Sigmoid colon (tissue), 7 donors: ENCODE measurements around the gene TTC39A. TPM values are rescaled to one million over a fixed set of nuclear protein-coding genes. Genes with fewer than 3 reads are reported as not detected.

Source experiments
- DNase-seq: peaks from one replicate; pipeline ENCODE4 v3.0.0-alpha.2; 2019
- H3K27ac ChIP-seq, 4 donors: fragments of 200-600 bp; sonication (generic); one replicate each; pipeline ENCODE4 v1.5.1; 2016 to 2019; ENCODE audit warnings: mild to moderate bottlenecking in 1 of 4
- H3K27me3 ChIP-seq, 3 donors: fragments of 200-600 bp; sonication (generic); one replicate each; pipeline ENCODE4 v1.5.1; 2019; ENCODE audit warnings: mild to moderate bottlenecking in 1 of 3
- H3K36me3 ChIP-seq, 4 donors: fragments of 200-600 bp; sonication (generic); one replicate each; pipeline ENCODE4 v1.5.1; 2016 to 2019
- H3K4me1 ChIP-seq, 4 donors: fragments of 200-600 bp; sonication (generic); one replicate each; pipeline ENCODE4 v1.5.1; 2017 to 2019
- H3K4me3 ChIP-seq, 4 donors: fragments of 200-600 bp; sonication (generic); one replicate each; pipeline ENCODE4 v1.5.1; 2017 to 2019; ENCODE audit warnings: mild to moderate bottlenecking in 2 of 4, moderate library complexity in 1 of 4
- H3K9me3 ChIP-seq, 4 donors: fragments of 200-600 bp in 3 of 4; sonication (generic) in 3 of 4; one replicate each; pipeline versions ENCODE4 v1.5.1 to v1.6.1; 2013 to 2019
- EP300 ChIP-seq, 4 donors: sonication (generic); formaldehyde crosslinking; IDR thresholded peaks; one replicate each; pipeline ENCODE4 v1.6.1; 2017; ENCODE audit warnings: antibody characterized with exemption in 4 of 4
- POLR2A ChIP-seq, 2 donors: fragments of 450-650 bp; IDR thresholded peaks; one replicate each; pipeline ENCODE4 v1.6.1; 2016; ENCODE audit warnings: antibody characterized with exemption in 2 of 2, mild to moderate bottlenecking in 2 of 2, moderate library complexity in 2 of 2
- POLR2AphosphoS5 ChIP-seq, 4 donors: sonication (generic); formaldehyde crosslinking; IDR thresholded peaks; one replicate each; pipeline ENCODE4 v1.6.1; 2017; ENCODE audit warnings: antibody characterized with exemption in 4 of 4
- WGBS, 2 donors: extraction: QIAGEN DNeasy Blood & Tissue Kit; methylation state at CpG; one replicate each; pipeline ENCODE4 v1.1.7; 2013; 5-methylcytosine and 5-hydroxymethylcytosine counted together
- intact Hi-C: fragments of 100-400 bp; cut with DNase I; formaldehyde crosslinking; loops from one replicate; pipeline ENCODE4 v1.15.1; 2023
- polyA plus RNA-seq, 3 donors: library from polyadenylated mRNA; stranded (reverse); fragments of 200-250 nt; gene quantifications; one replicate each; pipeline ENCODE4 v1.2.3, GENCODE V29; 2013
- total RNA-seq, 4 donors: library from RNA; depleted of rRNA; stranded (reverse); fragments of >200 nt; gene quantifications; one replicate each; pipeline ENCODE4 v1.1.0, GENCODE V29; 2016
- TF ChIP-seq, protein P1 (sequence below), 4 experiments: fragments of 450-650 bp in 3 of 4; fragments of 200-600 bp in 1 of 4; IDR thresholded peaks; one replicate each; pipeline ENCODE4 v1.5.1; 2016 to 2019; ENCODE audit warnings: antibody characterized with exemption in 4 of 4, mild to moderate bottlenecking in 3 of 4, moderate library complexity in 2 of 4
- donor health status: healthy with polysubstance abuse.
- donor health status: Bipolar disorder and iron deficiency.
- donor health status: healthy.

Gene TTC39A
- total and polyA plus RNA-seq, 7 donors: under 0.01 to 71.7 (median 16.3) TPM; not detected in 1

DNA sequence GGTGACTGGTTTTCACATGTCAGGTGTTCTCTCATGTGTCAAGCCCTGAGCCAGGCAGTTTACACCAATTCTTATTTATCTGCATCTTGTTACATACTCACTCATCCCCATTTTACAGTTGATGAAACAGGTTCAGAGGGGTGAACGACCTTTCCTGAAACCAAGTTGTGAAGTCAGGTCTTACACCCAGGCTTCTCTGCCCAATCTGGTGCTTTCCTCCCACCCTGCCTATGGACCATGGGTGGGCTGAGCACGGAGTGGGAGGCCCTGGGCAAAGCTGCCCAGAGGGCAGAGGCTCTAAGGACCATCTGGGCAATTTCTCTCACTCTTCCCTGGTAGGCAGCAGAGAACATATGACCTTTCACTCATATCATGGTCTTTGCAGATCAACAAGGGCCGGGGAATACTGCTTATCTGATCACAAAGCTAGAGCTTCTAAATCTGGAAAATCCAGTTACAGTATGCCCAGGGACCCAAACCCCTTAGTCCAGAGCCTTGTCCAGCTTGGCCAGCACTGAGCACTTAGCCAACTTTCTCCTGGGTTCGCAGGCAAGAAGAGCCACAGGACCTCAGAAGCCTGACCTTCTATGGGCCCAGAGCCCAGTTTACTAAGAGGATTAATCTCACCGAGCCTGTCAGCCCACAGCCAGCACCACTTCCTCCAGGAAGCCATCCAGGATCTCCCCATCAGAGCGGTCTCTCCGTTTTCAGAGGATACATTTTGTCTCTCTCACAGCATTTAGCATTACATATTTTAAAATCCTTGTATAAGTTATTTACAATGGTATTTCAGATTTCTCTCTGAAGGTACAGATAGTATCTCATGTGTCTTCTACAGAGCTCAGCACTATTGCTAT is 16.0 kb upstream of the TTC39A start:
- no peak overlapping the region for H3K27ac ChIP-seq
- intact Hi-C loops: no loop called here

DNA sequence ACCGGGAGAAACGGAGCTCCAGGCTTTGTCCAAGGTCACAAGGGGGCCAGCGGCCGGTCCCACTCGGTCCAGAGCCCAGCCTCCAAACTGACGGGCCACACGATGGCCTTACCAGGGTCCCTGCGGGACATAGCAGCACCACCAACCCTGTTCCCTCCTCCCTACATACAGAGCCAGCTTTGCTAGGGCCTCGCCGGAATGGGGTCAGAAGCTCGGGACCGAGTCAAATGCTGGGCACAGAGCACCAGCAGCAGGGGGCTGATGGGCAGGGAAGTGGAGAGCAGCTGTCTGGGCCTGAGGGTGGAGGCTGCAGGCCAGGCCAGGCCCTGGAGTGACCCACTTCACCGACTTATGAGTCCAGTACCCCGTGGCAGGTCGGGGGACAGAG is 14.9 kb upstream of the TTC39A start:
- Histone ChIP-seq H3K4me1 (peaks cover 0 to 10% (median 6%) of the 10 kb centered on the region in 4 donors), H3K36me3 (no peaks in the 10 kb centered on the region), H3K9me3 (no peaks in the 10 kb centered on the region), H3K27ac (no peak overlapping the region), H3K4me3 (no peak overlapping the region), H3K27me3 (peaks cover 15 to 52% (median 30%) of the 10 kb centered on the region in 3 donors)
- DNase-seq: no peak
- 59 to 63% methylated on average over 15 of the region's 15 CpGs for WGBS, 2 donors
- peak in 2 of 4 donors; percentile 8 to 23 for TF ChIP-seq POLR2AphosphoS5 (IDR thresholded peaks at IDR 0.05)
- TF ChIP-seq, protein P1, sequence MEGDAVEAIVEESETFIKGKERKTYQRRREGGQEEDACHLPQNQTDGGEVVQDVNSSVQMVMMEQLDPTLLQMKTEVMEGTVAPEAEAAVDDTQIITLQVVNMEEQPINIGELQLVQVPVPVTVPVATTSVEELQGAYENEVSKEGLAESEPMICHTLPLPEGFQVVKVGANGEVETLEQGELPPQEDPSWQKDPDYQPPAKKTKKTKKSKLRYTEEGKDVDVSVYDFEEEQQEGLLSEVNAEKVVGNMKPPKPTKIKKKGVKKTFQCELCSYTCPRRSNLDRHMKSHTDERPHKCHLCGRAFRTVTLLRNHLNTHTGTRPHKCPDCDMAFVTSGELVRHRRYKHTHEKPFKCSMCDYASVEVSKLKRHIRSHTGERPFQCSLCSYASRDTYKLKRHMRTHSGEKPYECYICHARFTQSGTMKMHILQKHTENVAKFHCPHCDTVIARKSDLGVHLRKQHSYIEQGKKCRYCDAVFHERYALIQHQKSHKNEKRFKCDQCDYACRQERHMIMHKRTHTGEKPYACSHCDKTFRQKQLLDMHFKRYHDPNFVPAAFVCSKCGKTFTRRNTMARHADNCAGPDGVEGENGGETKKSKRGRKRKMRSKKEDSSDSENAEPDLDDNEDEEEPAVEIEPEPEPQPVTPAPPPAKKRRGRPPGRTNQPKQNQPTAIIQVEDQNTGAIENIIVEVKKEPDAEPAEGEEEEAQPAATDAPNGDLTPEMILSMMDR (IDR thresholded peaks at IDR 0.05): no peak
- intact Hi-C loops: no loop called here

More for the DNA sequence above, 16.0 kb upstream of the TTC39A start:
- 75 to 80% methylated on average over 7 of the region's 7 CpGs for WGBS, 2 donors
- Histone ChIP-seq H3K4me1 (peaks cover 0 to 10% (median 6%) of the 10 kb centered on the region in 4 donors), H3K27me3 (peaks cover 15 to 51% (median 30%) of the 10 kb centered on the region in 3 donors), H3K4me3 (no peak overlapping the region), H3K9me3 (no peaks in the 10 kb centered on the region), H3K36me3 (no peaks in the 10 kb centered on the region)
- no peak for DNase-seq
- no peak for TF ChIP-seq POLR2A (IDR thresholded peaks at IDR 0.05)
- TF ChIP-seq, protein P1 (IDR thresholded peaks at IDR 0.05): no peak
- no peak for TF ChIP-seq POLR2AphosphoS5 (IDR thresholded peaks at IDR 0.05)
- TF ChIP-seq EP300 (IDR thresholded peaks at IDR 0.05): no peak

DNA sequence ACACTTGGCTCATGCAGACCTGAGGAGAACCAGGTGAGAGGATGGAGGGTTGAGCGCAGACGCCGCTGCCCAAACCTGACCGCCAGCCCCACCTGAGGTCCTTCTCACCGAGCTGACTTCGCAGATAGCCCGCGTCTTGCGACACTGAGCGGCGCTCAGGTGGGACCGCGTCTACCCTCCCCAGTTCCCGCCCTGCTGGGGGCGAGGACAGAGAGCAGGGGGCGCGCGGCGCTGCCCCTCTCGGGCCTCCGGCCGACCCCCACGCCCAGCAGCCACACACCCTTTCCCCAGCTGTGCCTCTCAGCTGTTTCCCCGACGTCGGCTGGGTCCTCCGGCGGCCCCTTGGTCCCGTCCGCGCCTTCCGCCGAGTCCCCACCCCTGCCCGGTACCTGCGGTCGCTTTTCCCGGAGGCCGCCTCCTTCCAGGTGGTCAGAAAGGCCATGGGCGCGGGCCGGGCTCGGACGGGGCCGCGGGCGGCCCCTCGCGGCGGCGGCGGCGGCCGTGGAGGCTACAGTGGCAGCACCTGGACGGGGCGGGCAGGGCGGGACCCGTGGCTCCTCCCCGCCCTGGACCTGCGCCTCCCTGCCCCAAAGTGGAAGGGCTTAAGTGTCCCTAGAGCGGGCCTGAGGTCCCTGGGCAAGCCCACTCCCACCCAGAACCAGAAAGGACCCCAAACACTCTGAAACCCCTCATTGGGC is 14.4 kb upstream of the TTC39A start:
- no peak overlapping the region for H3K27ac ChIP-seq
- peaks cover 15 to 52% (median 30%) of the 10 kb centered on the region in 3 donors for H3K27me3 ChIP-seq
- 2 to 6% methylated on average over 60 of the region's 60 CpGs for WGBS, 2 donors
- DNase-seq: no peak
- peaks cover 0 to 10% (median 6%) of the 10 kb centered on the region in 4 donors for H3K4me1 ChIP-seq
- H3K36me3 ChIP-seq: no peaks in the 10 kb centered on the region
- peak overlapping the region in 2 of 4 donors; percentile 10 to 11 for H3K4me3 ChIP-seq
- TF ChIP-seq POLR2A (IDR thresholded peaks at IDR 0.05) (no peak), EP300 (IDR thresholded peaks at IDR 0.05) (no peak), POLR2AphosphoS5 (IDR thresholded peaks at IDR 0.05) (peak in 1 of 4 donors; percentile 10)
- TF ChIP-seq, protein P1 (IDR thresholded peaks at IDR 0.05): no peak
- intact Hi-C loops: no loop called here
- H3K9me3 ChIP-seq: no peaks in the 10 kb centered on the region

DNA sequence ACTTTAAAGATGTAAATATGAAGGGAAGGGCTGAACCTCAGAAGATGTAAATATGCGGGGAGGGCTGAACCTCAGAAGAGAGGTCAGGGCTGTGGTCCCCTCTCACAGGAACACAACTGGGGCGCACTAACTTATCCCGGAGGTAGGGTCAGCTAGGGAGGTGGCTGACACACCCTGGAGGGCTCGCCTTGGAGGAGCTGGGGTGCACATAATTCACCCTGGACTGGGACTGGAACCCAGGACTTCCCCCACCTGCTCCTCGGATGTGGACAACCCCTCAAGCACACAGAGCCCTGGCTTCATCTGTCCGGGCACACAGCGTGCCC is 13.9 kb upstream of the TTC39A start:
- DNase-seq: no peak
- 43 to 67% methylated on average over 7 of the region's 7 CpGs for WGBS, 2 donors
- TF ChIP-seq POLR2A (IDR thresholded peaks at IDR 0.05) (no peak), POLR2AphosphoS5 (IDR thresholded peaks at IDR 0.05) (no peak), EP300 (IDR thresholded peaks at IDR 0.05) (no peak)
- TF ChIP-seq, protein P1 (IDR thresholded peaks at IDR 0.05): no peak
- H3K36me3 ChIP-seq: no peaks in the 10 kb centered on the region
- peaks cover 15 to 52% (median 30%) of the 10 kb centered on the region in 3 donors for H3K27me3 ChIP-seq
- no peaks in the 10 kb centered on the region for H3K9me3 ChIP-seq
- H3K4me3 ChIP-seq: no peak overlapping the region
- no peak overlapping the region for H3K27ac ChIP-seq
- intact Hi-C loops: no loop called here
- peaks cover 0 to 10% (median 6%) of the 10 kb centered on the region in 4 donors for H3K4me1 ChIP-seq
